K562 (cell line): ENCODE results near the gene ATXN7L2. TPM values are rescaled to one million over a fixed set of nuclear protein-coding genes. Genes with fewer than 3 reads are reported as not detected.

ENCODE experiments used
- ASH1L ChIP-seq: fragments of 450-650 bp; IDR thresholded peaks from 2 replicates; pipeline ENCODE4 v1.6.1; 2018; ENCODE audit warnings: borderline replicate concordance, mild to moderate bottlenecking, low read depth; ENCODE audit not compliant: partially characterized antibody
- EHMT2 ChIP-seq: fragments of 450-650 bp; IDR thresholded peaks from 2 replicates; pipeline ENCODE4 v1.6.1; 2018; ENCODE audit warnings: antibody characterized with exemption
- GATAD2A ChIP-seq: fragments of 450-650 bp; IDR thresholded peaks from 2 replicates; pipeline ENCODE4 v1.6.1; 2017
- HMGXB4 ChIP-seq: sonication (generic); formaldehyde crosslinking; IDR thresholded peaks from 2 replicates; pipeline ENCODE4 v1.8.1; 2023; ENCODE audit warnings: mild to moderate bottlenecking, missing genetic modification reagents
- ID3 ChIP-seq, 2 experiments: fragments of 250-450 bp in 1 of 2; fragments of 450-650 bp in 1 of 2; sonication (Bioruptor Pico) in 1 of 2; IDR thresholded peaks; 2 replicates each; pipeline versions ENCODE4 v1.6.1 to v1.8.0; 2016 to 2021; ENCODE audit warnings: mild to moderate bottlenecking in 2 of 2, moderate library complexity in 2 of 2, missing compliant biosample characterization in 1 of 2, missing genetic modification characterization in 1 of 2
- MECOM ChIP-seq: fragments of 250-450 bp; sonication (Bioruptor Pico); IDR thresholded peaks from 2 replicates; pipeline ENCODE4 v1.8.0; 2022; ENCODE audit warnings: inconsistent platforms
- NFIC ChIP-seq: fragments of 450-650 bp; IDR thresholded peaks from 2 replicates; pipeline ENCODE4 v1.6.1; 2017; ENCODE audit warnings: mild to moderate bottlenecking, inconsistent platforms
- NFIX ChIP-seq: fragments of 250-450 bp; sonication (Bioruptor Pico); IDR thresholded peaks from 2 replicates; pipeline ENCODE4 v1.4.0; 2020; ENCODE audit warnings: low read depth, mild to moderate bottlenecking, moderate library complexity
- NR4A1 ChIP-seq, 2 experiments: fragments of 250-450 bp in 1 of 2; fragments of 450-650 bp in 1 of 2; sonication (Bioruptor Pico) in 1 of 2; IDR thresholded peaks; 2 replicates each; pipeline versions ENCODE4 v1.4.0 to v1.6.1; 2016 to 2020; ENCODE audit warnings: mild to moderate bottlenecking in 2 of 2, missing compliant biosample characterization in 1 of 2, missing genetic modification characterization in 1 of 2, moderate library complexity in 1 of 2
- RBM17 ChIP-seq: fragments of 200-400 bp; formaldehyde crosslinking; IDR thresholded peaks from 2 replicates; pipeline ENCODE4 v1.6.1; 2017; ENCODE audit warnings: low read depth, mild to moderate bottlenecking, low read length, borderline replicate concordance
- U2AF2 ChIP-seq: fragments of 200-400 bp; formaldehyde crosslinking; optimal IDR thresholded peaks from 2 replicates; pipeline ENCODE3; 2017; ENCODE audit warnings: low read depth, mild to moderate bottlenecking, low read length
- USF1 ChIP-seq: sonication (generic); formaldehyde crosslinking; IDR thresholded peaks from 2 replicates; pipeline ENCODE4 v1.9.0; 2022; ENCODE audit warnings: mild to moderate bottlenecking, missing genetic modification reagents
- ZBTB8A ChIP-seq: fragments of 450-650 bp; IDR thresholded peaks from 2 replicates; pipeline ENCODE4 v1.6.1; 2018; ENCODE audit warnings: mild to moderate bottlenecking, moderate library complexity; ENCODE audit not compliant: partially characterized antibody
- ZBTB9 ChIP-seq: fragments of 450-650 bp; formaldehyde crosslinking; IDR thresholded peaks from 2 replicates; pipeline ENCODE4 v1.4.0; 2020; ENCODE audit warnings: mild to moderate bottlenecking, moderate library complexity
- ZFP91 ChIP-seq: sonication (generic); formaldehyde crosslinking; IDR thresholded peaks from 2 replicates; pipeline ENCODE4 v1.8.0; 2022; ENCODE audit warnings: mild to moderate bottlenecking, missing genetic modification reagents
- ZNF12 ChIP-seq: sonication (generic); formaldehyde crosslinking; IDR thresholded peaks from 2 replicates; pipeline ENCODE4 v1.4.0; 2020; ENCODE audit warnings: mild to moderate bottlenecking, missing genetic modification reagents
- ZNF134 ChIP-seq: fragments of 250-450 bp; sonication (Bioruptor Pico); conservative IDR thresholded peaks from 2 replicates; pipeline ENCODE4 v1.4.0; 2020
- ZNF175 ChIP-seq: fragments of 200-800 bp; sonication (Bioruptor generic); IDR thresholded peaks from 2 replicates; pipeline ENCODE4 v1.6.1; 2016; ENCODE audit warnings: low read depth, mild to moderate bottlenecking, missing genetic modification characterization, missing compliant biosample characterization
- ZNF445 ChIP-seq: fragments of 250-450 bp; sonication (Bioruptor Pico); IDR thresholded peaks from 2 replicates; pipeline ENCODE4 v1.4.0; 2020; ENCODE audit warnings: low read depth, mild to moderate bottlenecking, moderate library complexity
- ZNF76 ChIP-seq: fragments of 250-450 bp; sonication (Bioruptor Pico); IDR thresholded peaks from 2 replicates; pipeline ENCODE4 v1.4.0; 2020; ENCODE audit warnings: mild to moderate bottlenecking, moderate library complexity, borderline replicate concordance
- polyA plus RNA-seq, 8 experiments: library from polyadenylated mRNA; depleted of rRNA in 4 of 8; stranded (reverse) in 5 of 8; unstranded in 3 of 8; fragments of >200 nt; fragmentation: Nextera tagmentation in 2 of 8; fragmentation: Illumina TruSeq in 1 of 8; extraction: Ambion mirVana in 2 of 8; extraction: Trizol in 1 of 8; gene quantifications; 2 replicates each; pipeline versions ENCODE4 v1.2.1 to v1.2.3, GENCODE V29; 2011 to 2014; ENCODE audit warnings: inconsistent platforms in 1 of 8, missing spikeins in 1 of 8
- total RNA-seq, 7 experiments: library from RNA; depleted of rRNA in 6 of 7; stranded (reverse); fragments of >200 nt in 6 of 7; fragmentation: Illumina TruSeq in 2 of 7; extraction: Trizol in 2 of 7; gene quantifications; 2 replicates each; pipeline versions ENCODE4 v1.2.1 to v1.2.3, GENCODE V29; 2011 to 2021; ENCODE audit warnings: low replicate concordance in 1 of 7

ATXN7L2 gene
- total and polyA plus RNA-seq, 9 of the 15 experiments (the other 6 are each of a cell fraction or from before 2014, with no cell fraction given): 0.21 to 10.4 (median 5.8) TPM

GRCh38 chr1:109509176-109510134 lies 25.8 kb downstream of the ATXN7L2 start, which contains the start of gene AMIGO1 (continued):
- TF ChIP-seq ZBTB9 (CRISPR knock-in tag): peak; percentile 24; the same call in 1 of the 2 replicates
- no peak for TF ChIP-seq GATAD2A
- TF ChIP-seq ZFP91 (CRISPR knock-in tag): no peak
- TF ChIP-seq ZNF445: no peak
- TF ChIP-seq ZNF76 (CRISPR knock-in tag): no peak
- no peak for TF ChIP-seq NFIX (CRISPR knock-in tag)
- TF ChIP-seq U2AF2: no peak
- TF ChIP-seq HMGXB4 (CRISPR knock-in tag): no peak
- TF ChIP-seq ZNF134 (CRISPR knock-in tag): no peak
- no peak for TF ChIP-seq EHMT2
- TF ChIP-seq RBM17: no peak
- TF ChIP-seq NR4A1 (CRISPR knock-in tag; IDR thresholded peaks at IDR 0.05): no peak
- no peak for TF ChIP-seq NR4A1 (tag; IDR thresholded peaks at IDR 0.05)
- no peak for TF ChIP-seq ASH1L
- no peak for TF ChIP-seq ID3 (CRISPR knock-in tag; IDR thresholded peaks at IDR 0.05)
- peak; percentile 74 for TF ChIP-seq ID3 (tag; IDR thresholded peaks at IDR 0.05)
- no peak for TF ChIP-seq ZBTB8A
- TF ChIP-seq ZNF12 (CRISPR knock-in tag): no peak
- TF ChIP-seq USF1: no peak
- TF ChIP-seq NFIC: no peak
- TF ChIP-seq ZNF175 (CRISPR knock-in tag): no peak
- TF ChIP-seq MECOM (CRISPR knock-in tag): 0 out of 2 replicates have a peak, but pooled peaks have one; percentile 14
